ENCODE data around the gene DAB2.

The DAB2 gene

DNA sequence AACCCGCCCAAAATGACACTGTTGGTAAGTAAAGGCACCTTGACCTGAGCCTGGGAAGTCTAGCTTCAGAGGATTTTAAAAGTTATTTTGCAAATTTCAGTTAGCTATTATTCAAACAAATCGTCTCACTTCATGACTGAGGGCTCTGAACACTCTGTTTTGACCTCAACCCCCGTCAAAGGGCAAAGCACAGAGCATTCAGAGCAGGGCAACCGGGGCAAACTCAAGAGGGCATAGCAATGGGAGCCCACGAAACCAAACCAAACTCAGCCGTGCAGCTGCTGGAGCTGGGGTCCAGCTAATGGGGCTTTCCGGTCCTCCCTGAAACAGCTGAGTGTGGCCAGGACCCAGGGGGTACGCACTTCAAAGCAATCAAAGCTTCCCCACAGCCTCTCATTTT is 62.1 kb downstream of the DAB2 start:
- H3K4me3 ChIP-seq (ENCODE audit: low read depth, low read length) = no peak overlapping the region
- TF ChIP-seq, protein P1, sequence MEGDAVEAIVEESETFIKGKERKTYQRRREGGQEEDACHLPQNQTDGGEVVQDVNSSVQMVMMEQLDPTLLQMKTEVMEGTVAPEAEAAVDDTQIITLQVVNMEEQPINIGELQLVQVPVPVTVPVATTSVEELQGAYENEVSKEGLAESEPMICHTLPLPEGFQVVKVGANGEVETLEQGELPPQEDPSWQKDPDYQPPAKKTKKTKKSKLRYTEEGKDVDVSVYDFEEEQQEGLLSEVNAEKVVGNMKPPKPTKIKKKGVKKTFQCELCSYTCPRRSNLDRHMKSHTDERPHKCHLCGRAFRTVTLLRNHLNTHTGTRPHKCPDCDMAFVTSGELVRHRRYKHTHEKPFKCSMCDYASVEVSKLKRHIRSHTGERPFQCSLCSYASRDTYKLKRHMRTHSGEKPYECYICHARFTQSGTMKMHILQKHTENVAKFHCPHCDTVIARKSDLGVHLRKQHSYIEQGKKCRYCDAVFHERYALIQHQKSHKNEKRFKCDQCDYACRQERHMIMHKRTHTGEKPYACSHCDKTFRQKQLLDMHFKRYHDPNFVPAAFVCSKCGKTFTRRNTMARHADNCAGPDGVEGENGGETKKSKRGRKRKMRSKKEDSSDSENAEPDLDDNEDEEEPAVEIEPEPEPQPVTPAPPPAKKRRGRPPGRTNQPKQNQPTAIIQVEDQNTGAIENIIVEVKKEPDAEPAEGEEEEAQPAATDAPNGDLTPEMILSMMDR (IDR thresholded peaks at IDR 0.05; ENCODE audit: low read depth, low read length) = no peak

DNA sequence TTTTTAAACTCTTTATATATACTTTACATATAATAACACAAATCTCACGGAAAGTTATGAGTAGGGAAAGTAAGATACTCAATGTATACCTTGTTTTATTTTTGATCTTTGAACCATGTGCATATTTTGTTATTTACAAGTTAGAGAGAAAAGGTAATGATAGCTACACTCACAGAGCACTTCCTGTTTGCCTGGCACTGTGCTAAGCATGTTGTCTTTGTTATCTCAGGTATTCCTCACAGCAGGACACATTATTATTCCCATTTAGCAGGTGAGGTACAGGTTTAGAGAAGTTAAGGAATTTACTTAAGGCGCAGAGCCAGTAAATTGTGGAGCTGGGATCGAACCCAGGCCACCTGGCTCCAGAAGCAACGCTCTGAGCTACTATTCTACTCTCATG is 63.5 kb downstream of the DAB2 start:
- no peak overlapping the region for H3K4me3 ChIP-seq (ENCODE audit: low read depth, low read length)
- TF ChIP-seq, protein P1 (IDR thresholded peaks at IDR 0.05; ENCODE audit: low read depth, low read length) = no peak

DNA sequence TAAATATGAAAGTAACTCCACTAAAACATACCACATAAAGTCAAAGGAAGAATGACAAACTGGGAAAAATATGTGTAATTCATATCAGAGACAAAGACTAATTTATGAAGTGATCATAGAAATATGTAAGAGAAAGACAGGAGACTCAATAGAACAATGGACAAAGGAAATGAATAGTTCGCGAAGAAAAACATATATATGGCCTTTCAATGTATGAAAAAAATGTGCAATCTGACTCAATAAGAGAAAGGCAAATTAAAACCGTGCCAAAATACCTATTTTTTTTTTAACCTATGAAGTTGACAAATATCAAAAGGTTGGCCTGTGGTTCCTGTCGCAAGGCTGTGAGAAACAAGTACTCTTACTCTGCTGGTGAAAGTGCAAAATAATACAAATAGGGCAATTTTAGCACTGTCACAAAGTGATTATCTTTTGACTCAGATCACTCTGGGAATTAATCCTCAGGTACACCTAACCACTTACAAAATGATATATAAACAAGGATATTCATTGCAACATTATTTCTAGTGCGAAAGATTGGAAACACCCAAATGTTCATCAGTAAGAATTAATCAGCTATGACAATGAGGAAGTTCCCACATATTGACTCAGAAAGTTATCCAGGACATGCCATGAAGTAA is 64.2 kb downstream of the DAB2 start:
- TF ChIP-seq, protein P1 (IDR thresholded peaks at IDR 0.05; ENCODE audit: low read depth, low read length) = no peak
- H3K4me3 ChIP-seq (ENCODE audit: low read depth, low read length) = no peak overlapping the region

DNA sequence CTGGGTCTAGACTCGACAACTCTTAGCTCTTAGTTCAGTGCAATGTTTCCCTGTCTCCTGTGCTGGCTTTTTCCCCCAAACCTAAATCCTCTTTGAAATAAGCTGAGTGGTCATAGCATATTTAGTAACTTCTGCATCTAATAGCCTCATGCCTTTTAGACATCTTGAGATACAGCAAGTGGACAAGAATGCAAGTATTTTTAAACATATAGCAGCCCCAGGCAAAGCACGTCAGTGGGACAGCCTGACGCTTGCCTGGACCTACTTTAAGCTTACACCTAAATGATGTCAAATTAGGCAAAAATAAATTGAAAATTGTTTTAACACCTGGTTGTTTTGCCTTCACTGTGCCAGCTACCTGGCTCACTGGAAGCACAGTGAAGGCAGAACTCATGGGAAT is 68.5 kb downstream of the DAB2 start:
- TF ChIP-seq, protein P1 (IDR thresholded peaks at IDR 0.05; ENCODE audit: low read depth, low read length) = no peak

DNA sequence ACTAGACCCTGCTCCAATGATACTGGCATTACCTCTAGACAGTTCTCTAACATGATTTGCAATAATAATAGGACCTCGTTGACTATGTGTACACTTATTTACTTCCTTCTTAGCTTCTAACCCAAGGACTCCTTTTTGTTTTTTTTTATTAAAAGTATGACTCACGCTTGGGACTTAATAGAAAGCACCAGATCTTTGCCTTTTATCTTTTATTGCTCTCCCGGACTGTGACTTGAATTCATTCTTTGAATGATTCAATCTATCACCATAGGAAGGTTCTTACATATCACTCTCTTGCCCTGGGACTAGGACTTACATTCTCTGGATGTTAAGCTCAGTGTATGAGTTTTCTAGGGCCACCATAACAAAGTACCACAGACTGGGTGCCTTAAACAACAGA is 69.5 kb downstream of the DAB2 start:
- TF ChIP-seq, protein P1 (IDR thresholded peaks at IDR 0.05; ENCODE audit: low read depth, low read length) = no peak
- no peak overlapping the region for H3K4me3 ChIP-seq (ENCODE audit: low read depth, low read length)

More for the DNA sequence above, 68.5 kb downstream of the DAB2 start:
- H3K4me3 ChIP-seq (ENCODE audit: low read depth, low read length) = no peak overlapping the region

DNA sequence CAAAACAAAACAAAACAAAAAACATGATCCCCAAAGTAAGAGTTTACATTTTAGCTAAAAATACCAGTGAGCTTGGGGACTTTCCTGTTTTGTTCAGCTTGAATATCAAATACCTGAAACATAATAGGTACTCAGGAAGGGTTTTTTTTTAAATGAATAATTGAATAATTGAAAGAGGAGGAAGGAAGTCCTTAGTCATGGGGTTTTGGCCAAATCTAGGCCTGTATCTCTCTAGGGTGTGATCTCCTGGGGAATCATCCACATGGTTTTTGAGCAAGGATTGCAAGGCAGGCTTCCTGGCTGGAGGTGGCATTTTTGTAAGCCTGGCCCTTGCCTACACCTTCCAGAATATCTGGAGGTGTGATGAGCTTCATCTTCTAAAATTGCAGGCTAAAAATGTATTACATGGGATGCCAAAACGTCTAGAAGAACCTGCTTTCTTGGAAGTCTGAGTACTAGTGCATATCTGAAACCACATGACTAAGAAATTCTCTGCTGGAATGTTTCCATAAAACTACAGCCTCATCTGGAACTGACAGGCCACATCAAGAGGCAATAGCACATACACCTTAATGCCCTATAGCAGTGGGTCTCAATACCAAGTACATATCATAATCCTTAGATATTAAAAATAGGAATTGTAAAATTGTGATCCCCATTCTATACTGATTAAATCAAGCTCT is 70.9 kb downstream of the DAB2 start:
- no peak overlapping the region for H3K4me3 ChIP-seq (ENCODE audit: low read depth, low read length)
- TF ChIP-seq, protein P1 (IDR thresholded peaks at IDR 0.05; ENCODE audit: low read depth, low read length) = no peak

DNA sequence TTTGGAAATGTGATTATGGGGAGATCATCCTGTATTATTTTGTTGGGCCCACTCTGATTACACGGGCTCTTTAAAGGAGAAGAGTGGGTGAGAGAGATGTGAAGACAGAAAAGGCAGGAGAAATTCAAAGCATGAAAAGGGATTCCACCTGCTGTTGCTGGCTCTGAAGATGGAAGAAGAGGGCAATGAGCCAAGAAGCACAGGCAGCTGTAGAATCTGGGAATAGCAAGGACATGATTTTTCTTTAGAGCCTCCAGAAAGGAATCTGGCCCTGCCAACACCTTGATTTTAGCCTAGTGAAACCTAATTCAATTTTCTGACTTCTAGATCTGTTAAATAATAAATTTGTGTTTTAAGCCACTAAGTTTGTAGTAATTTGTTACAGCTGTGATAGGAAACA is 71.8 kb downstream of the DAB2 start:
- no peak overlapping the region for H3K4me3 ChIP-seq (ENCODE audit: low read depth, low read length)
- TF ChIP-seq, protein P1 (IDR thresholded peaks at IDR 0.05; ENCODE audit: low read depth, low read length) = no peak
